Activated T-cell treated with anti-CD3 and anti-CD28 coated beads, Interleukin-2, amount 50 U/mL, for 72 hours (primary cell): ENCODE results near the gene MED8. TPM values are rescaled to one million over a fixed set of nuclear protein-coding genes. Genes with fewer than 3 reads are reported as not detected.
"Not testable (repeated sequence)": the region's sequence is repeated elsewhere in the genome, so short reads cannot be mapped to it uniquely, and the experiment has no call there.

Source experiments
- ATAC-seq, 2 donors: fragments of 150-1000 bp; cut with Tn5 transposase; replicated peaks in 1 of 2; 2 replicates each; pipeline ENCODE4 v1.10.0; 2021; ENCODE audit warnings: moderate library complexity in 2 of 2, mild to moderate bottlenecking in 1 of 2
- DNase-seq, 2 donors: peaks; one replicate each; pipeline ENCODE4 v3.0.0; 2021 to 2022; ENCODE audit warnings: mixed read lengths in 1 of 2
- H3K27ac Mint-ChIP-seq: one replicate; pipeline ENCODE4 v1.8.0; 2022; ENCODE audit warnings: mild to moderate bottlenecking, moderate library complexity, mixed read lengths
- H3K27me3 Mint-ChIP-seq: one replicate; pipeline ENCODE4 v1.8.0; 2022; ENCODE audit warnings: low read depth, mixed read lengths
- H3K36me3 Mint-ChIP-seq, 2 donors: one replicate each; pipeline ENCODE4 v1.8.0; 2022; ENCODE audit warnings: mixed read lengths in 2 of 2, mild to moderate bottlenecking in 1 of 2; ENCODE audit not compliant: insufficient read depth in 2 of 2
- H3K4me1 Mint-ChIP-seq: one replicate; pipeline ENCODE4 v1.8.0; 2022; ENCODE audit warnings: low read depth, mixed read lengths
- H3K4me3 Mint-ChIP-seq, 2 donors: one replicate each; pipeline ENCODE4 v1.8.0; 2022; ENCODE audit warnings: mild to moderate bottlenecking in 2 of 2, mixed read lengths in 2 of 2, moderate library complexity in 2 of 2
- H3K9me3 Mint-ChIP-seq, 2 donors: one replicate each; pipeline ENCODE4 v1.8.0; 2022; ENCODE audit warnings: mixed read lengths in 2 of 2
- total RNA-seq, 2 donors: library from RNA; stranded (reverse); gene quantifications; one replicate each; pipeline ENCODE4 v1.2.3, GENCODE V29; 2022

The MED8 gene
- total RNA-seq, 2 donors from 2014 or later: 64.2 to 71.1 TPM

DNA sequence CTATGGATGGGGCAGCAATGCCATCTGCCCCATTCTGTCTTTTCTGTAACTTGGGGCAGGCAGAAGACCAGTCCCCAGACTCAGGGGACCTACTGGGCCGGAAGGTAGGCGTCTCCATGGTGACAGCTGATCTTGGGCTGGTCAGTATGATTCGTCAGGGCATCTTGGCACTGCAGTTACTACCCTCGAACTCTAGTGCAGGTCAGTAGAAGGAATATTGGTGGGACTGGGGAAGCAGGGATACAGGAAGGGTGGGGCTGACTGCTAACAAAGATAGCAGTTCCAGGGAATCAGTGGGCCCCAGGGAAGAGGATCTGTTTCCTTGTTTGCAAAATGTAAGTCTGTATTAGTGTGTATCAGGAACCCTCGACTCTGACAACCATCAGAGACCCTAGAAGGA, 26.3 kb upstream of the MED8 start:
- no peaks in the 10 kb centered on the region for H3K9me3 Mint-ChIP-seq
- no peak overlapping the region for H3K4me3 Mint-ChIP-seq
- ATAC-seq (no peak), DNase-seq (no peak)
- no peaks in the 10 kb centered on the region for H3K27me3 Mint-ChIP-seq
- H3K27ac Mint-ChIP-seq: no peak overlapping the region
- no peaks in the 10 kb centered on the region for H3K4me1 Mint-ChIP-seq
- peaks cover 1 to 13% of the 10 kb centered on the region in 2 donors for H3K36me3 Mint-ChIP-seq

DNA sequence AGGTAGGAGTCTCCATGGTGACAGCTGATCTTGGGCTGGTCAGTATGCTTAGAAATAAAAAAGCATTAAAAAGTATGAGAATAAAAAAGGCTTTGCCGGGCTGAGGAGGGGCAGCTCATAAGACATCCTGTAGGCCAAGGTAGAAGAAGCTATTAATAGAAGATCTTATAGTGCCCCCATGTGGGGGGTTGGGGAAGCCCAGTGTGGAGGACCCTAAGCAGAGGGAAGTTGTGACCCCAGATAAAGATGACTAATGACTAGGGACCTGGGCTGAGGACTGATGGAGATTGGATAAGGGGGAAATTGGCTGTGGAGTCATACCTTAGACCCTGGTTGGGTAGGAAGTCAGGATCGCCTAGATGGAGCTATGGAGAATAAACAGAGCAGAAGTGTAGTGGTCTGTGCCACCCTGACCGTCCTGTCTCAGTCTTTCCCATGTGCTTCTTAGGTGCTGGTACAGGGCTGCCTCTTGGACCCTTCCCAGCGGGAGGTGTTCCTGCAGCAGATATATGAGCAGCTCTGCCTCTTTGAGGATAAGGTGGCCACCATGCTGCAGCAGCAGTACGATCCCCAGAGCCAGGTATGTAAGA, 25.1 kb upstream of the MED8 start:
- ATAC-seq (peak; percentile 85 to 88), DNase-seq (peak; percentile 66 to 67)
- peaks cover 0 to 13% of the 10 kb centered on the region in 2 donors for H3K36me3 Mint-ChIP-seq
- no peaks in the 10 kb centered on the region for H3K9me3 Mint-ChIP-seq
- peak overlapping the region; percentile 3 for H3K27ac Mint-ChIP-seq
- H3K4me1 Mint-ChIP-seq: no peaks in the 10 kb centered on the region
- no peak overlapping the region for H3K4me3 Mint-ChIP-seq
- H3K27me3 Mint-ChIP-seq: no peaks in the 10 kb centered on the region

GRCh38 chr1:43413426-43413825, 23.8 kb upstream of the MED8 start:
- not testable (repeated sequence) for DNase-seq, ATAC-seq, H3K9me3 Mint-ChIP-seq, H3K27me3 Mint-ChIP-seq, H3K27ac Mint-ChIP-seq, H3K4me3 Mint-ChIP-seq, H3K4me1 Mint-ChIP-seq
- peaks cover 6 to 21% of the 10 kb centered on the region in 2 donors for H3K36me3 Mint-ChIP-seq

- Mint-ChIP-seq H3K4me3 (no peak overlapping the region), H3K27ac (no peak overlapping the region), H3K9me3 (no peaks in the 10 kb centered on the region), H3K36me3 (peaks cover 8 to 27% of the 10 kb centered on the region in 2 donors), H3K27me3 (no peaks in the 10 kb centered on the region), H3K4me1 (no peaks in the 10 kb centered on the region)
- no peak for DNase-seq
- ATAC-seq: no peak
These were observed 21.0 kb upstream of the MED8 start for GRCh38 chr1:43410571-43410970.

DNA sequence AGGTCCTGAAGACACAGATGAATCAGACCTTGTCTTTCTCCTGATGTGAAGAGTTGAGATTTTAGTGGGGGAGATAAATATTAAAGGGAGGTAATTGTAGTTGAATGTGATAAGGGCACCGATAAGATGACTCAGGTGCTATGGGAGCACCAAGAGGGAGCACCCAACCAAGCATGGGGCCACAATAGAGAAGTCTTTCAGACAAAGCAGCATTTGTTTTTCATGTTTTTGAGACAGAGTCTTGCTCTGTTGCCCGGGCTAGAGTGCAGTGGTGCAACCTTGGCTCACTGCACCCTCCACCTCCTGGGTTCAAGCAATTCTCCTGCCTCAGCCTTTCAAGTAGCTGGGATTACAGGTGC, 16.3 kb upstream of the MED8 start:
- H3K36me3 Mint-ChIP-seq: peaks cover 13 to 22% of the 10 kb centered on the region in 2 donors
- no peaks in the 10 kb centered on the region for H3K9me3 Mint-ChIP-seq
- H3K27ac Mint-ChIP-seq: no peak overlapping the region
- peaks cover 8% of the 10 kb centered on the region for H3K4me1 Mint-ChIP-seq
- DNase-seq (no peak), ATAC-seq (no peak)
- H3K27me3 Mint-ChIP-seq: no peaks in the 10 kb centered on the region
- H3K4me3 Mint-ChIP-seq: no peak overlapping the region

GRCh38 chr1:43405219-43405875, 15.7 kb upstream of the MED8 start:
- no peaks in the 10 kb centered on the region for H3K27me3 Mint-ChIP-seq
- no peak overlapping the region for H3K4me3 Mint-ChIP-seq
- H3K36me3 Mint-ChIP-seq: peaks cover 13 to 22% of the 10 kb centered on the region in 2 donors
- H3K9me3 Mint-ChIP-seq: no peaks in the 10 kb centered on the region
- peaks cover 8% of the 10 kb centered on the region for H3K4me1 Mint-ChIP-seq
- DNase-seq (no peak), ATAC-seq (no peak)
- H3K27ac Mint-ChIP-seq: no peak overlapping the region

DNA sequence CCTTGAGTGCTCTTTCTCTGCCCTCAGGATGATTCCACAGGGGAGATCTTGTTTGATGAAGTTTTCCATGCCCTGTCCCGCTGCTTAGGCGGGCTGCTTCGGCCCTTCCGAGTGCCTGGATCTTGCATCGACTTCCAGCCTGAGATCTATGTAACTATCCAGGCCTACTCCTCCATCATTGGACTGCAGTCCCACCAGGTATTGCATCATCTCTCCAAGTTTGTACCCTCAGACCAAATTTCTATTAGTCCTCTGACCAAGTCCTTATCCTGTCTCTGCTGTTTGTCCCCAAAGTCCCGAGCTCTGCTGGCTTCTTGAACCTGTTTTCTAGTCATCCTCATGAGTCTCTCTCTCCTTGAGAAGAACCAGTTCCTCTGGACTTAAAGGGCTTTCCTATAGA, 14.8 kb upstream of the MED8 start:
- H3K4me1 Mint-ChIP-seq: peaks cover 8% of the 10 kb centered on the region
- H3K4me3 Mint-ChIP-seq: no peak overlapping the region
- no peak overlapping the region for H3K27ac Mint-ChIP-seq
- no peaks in the 10 kb centered on the region for H3K9me3 Mint-ChIP-seq
- no peak for ATAC-seq
- DNase-seq: no peak
- H3K36me3 Mint-ChIP-seq: peaks cover 13 to 21% of the 10 kb centered on the region in 2 donors
- no peaks in the 10 kb centered on the region for H3K27me3 Mint-ChIP-seq

DNA sequence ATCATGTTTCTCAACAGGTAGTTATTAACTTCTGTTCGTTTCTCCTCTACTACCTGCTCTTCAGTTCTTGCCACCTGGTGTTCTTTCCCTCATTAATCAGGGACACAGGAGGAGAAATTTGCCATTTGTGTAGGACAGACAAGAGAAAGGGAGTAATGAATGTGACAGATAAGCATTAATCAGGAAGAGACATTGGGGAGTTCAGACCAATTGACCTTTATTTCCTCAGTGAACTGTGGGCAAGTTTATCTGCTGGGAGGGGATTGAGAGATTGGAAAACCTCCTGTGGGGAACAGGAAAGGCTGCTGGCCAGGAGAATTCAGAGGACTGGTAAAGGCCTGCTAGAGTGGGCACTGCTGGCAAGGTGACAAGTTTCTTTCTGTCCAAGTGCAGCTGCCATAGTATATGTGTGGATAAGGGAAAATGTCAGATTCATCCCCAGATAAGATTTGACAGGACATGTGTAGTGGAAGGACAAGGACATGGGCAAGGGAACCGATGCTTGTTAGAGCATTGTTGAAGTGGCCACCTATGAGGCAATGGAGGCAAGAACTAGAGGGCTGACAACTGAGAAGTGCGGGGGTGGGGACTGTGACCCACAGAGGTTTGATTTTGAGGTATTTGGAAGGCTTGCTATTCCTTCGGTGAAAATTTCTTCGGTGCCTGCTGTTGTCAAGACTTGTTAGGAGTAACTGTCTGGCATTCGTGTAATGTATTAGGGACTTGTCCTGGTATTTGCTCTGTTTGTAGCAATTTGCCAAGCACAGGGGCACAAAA, 12.7 kb upstream of the MED8 start:
- no peaks in the 10 kb centered on the region for H3K9me3 Mint-ChIP-seq
- no peaks in the 10 kb centered on the region for H3K27me3 Mint-ChIP-seq
- H3K4me3 Mint-ChIP-seq: no peak overlapping the region
- peaks cover 8 to 15% of the 10 kb centered on the region in 2 donors for H3K36me3 Mint-ChIP-seq
- no peak overlapping the region for H3K27ac Mint-ChIP-seq
- peaks cover 8% of the 10 kb centered on the region for H3K4me1 Mint-ChIP-seq
- ATAC-seq (no peak), DNase-seq (no peak)

DNA sequence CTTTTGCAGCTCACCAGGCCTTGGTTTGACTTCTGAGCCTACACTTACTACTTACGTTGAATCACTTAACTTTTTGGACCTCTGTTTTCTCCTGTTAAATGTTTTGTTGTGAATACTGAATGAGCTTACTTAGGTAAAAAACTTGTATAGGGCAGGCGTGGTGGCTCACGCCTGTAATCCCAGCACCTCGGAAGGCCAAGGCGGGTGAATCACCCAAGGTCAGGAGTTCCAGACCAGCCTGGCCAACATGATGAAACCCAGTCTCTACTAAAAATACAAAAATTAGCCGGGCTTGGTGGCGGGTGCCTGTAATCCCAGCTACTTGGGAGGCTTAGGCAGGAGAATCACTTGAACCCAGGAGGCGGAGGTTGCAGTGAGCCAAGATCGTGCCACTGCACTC, 10.8 kb upstream of the MED8 start:
- H3K4me1 Mint-ChIP-seq, H3K9me3 Mint-ChIP-seq, ATAC-seq, H3K27ac Mint-ChIP-seq, H3K27me3 Mint-ChIP-seq, H3K4me3 Mint-ChIP-seq, DNase-seq, H3K36me3 Mint-ChIP-seq: not testable (repeated sequence)

DNA sequence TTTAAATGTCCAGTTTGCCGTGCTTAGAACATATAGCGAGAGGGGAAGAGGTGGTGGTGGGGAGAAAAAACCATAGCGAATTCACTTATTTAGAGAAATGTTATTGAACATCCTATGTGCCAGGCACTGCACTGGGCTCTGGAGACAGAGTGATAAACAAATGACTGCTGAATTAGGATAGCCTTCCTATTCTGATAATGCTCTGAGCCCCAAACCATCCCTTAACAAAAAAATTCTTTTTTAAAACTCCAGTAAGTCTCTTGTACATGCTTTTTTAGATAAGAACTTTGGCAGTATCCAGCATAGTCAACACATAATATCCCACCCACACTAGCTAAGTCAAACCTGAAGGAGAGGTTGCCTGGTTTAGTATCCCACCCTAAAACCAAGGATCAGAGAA, 8.6 kb upstream of the MED8 start:
- no peak for DNase-seq
- peaks cover 2% of the 10 kb centered on the region in 2 donors for H3K36me3 Mint-ChIP-seq
- H3K4me3 Mint-ChIP-seq: no peak overlapping the region
- H3K27me3 Mint-ChIP-seq: no peaks in the 10 kb centered on the region
- H3K9me3 Mint-ChIP-seq: no peaks in the 10 kb centered on the region
- H3K4me1 Mint-ChIP-seq: peaks cover 8% of the 10 kb centered on the region
- H3K27ac Mint-ChIP-seq: no peak overlapping the region
- ATAC-seq: no peak

- DNase-seq (no peak), ATAC-seq (no peak)
- Mint-ChIP-seq H3K27ac (no peak overlapping the region), H3K4me1 (peaks cover 12% of the 10 kb centered on the region), H3K27me3 (no peaks in the 10 kb centered on the region), H3K9me3 (no peaks in the 10 kb centered on the region), H3K4me3 (no peak overlapping the region), H3K36me3 (peaks cover 0 to 2% of the 10 kb centered on the region in 2 donors)
These were observed 6.5 kb upstream of the MED8 start for GRCh38 chr1:43396059-43396458.

DNA sequence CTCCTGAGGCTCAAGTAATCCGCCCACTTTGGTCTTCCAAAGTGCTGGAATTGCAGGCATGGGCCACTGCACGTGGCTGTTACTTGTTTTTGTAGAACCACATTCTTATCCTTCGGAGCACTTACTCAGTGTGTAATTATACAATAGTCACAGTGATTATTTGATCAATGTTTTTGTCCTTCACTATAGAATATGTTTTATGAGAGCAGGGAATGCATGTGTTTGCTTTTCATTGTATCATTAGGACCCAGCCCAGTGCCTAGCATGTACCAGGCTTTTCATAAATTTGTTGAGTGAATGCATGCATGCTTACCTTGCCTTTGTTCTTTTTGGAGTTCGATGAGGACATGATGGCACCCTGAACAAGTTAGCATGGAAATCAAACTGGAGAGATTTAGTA, 5.9 kb upstream of the MED8 start:
- no peaks in the 10 kb centered on the region for H3K9me3 Mint-ChIP-seq
- H3K27ac Mint-ChIP-seq: no peak overlapping the region
- peaks cover 17% of the 10 kb centered on the region for H3K4me1 Mint-ChIP-seq
- no peaks in the 10 kb centered on the region for H3K27me3 Mint-ChIP-seq
- H3K4me3 Mint-ChIP-seq: no peak overlapping the region
- DNase-seq (no peak), ATAC-seq (no peak)
- peaks cover 0 to 2% of the 10 kb centered on the region in 2 donors for H3K36me3 Mint-ChIP-seq

- Mint-ChIP-seq H3K27me3 (no peaks in the 10 kb centered on the region), H3K27ac (peak overlapping the region; percentile 17), H3K36me3 (peaks cover 6 to 15% of the 10 kb centered on the region in 2 donors), H3K4me3 (no peak overlapping the region), H3K4me1 (peaks cover 42% of the 10 kb centered on the region), H3K9me3 (no peaks in the 10 kb centered on the region)
- no peak for DNase-seq
- no peak for ATAC-seq
These were observed 3.1 kb upstream of the MED8 start for GRCh38 chr1:43392702-43393101.
